Stomach (tissue), 9 donors: ENCODE results near the gene POLR3E. TPM values are rescaled to one million over a fixed set of nuclear protein-coding genes. Genes with fewer than 3 reads are reported as not detected.

Experiments used
- DNase-seq, 2 donors: peaks; one replicate each; pipeline versions ENCODE4 v3.0.0 to v3.0.0-alpha.2; 2013 to 2019
- H3K27ac ChIP-seq, 5 donors: fragments of 200-600 bp in 4 of 5; sonication (generic) in 4 of 5; one replicate each; pipeline ENCODE4 v1.5.1; 2013 to 2019; ENCODE audit warnings: mild to moderate bottlenecking in 1 of 5, moderate library complexity in 1 of 5
- H3K27me3 ChIP-seq, 3 donors: fragments of 200-600 bp; sonication (generic); one replicate each; pipeline ENCODE4 v1.5.1; 2017 to 2019; ENCODE audit warnings: mixed run types in 1 of 3
- H3K36me3 ChIP-seq, 4 donors: fragments of 200-600 bp; sonication (generic); 1 replicate in 3 of 4; 2 replicates in 1 of 4; pipeline ENCODE4 v1.5.1; 2016 to 2019
- H3K4me1 ChIP-seq, 4 donors: fragments of 200-600 bp; sonication (generic); one replicate each; pipeline ENCODE4 v1.5.1; 2016 to 2019
- H3K4me3 ChIP-seq, 4 donors: fragments of 200-600 bp; sonication (generic) in 3 of 4; one replicate each; pipeline ENCODE4 v1.5.1; 2016 to 2019; ENCODE audit warnings: mild to moderate bottlenecking in 1 of 4
- H3K9me3 ChIP-seq, 4 donors: fragments of 200-600 bp; sonication (generic); one replicate each; pipeline ENCODE4 v1.5.1; 2016 to 2019
- CTCF ChIP-seq, 7 experiments: fragments of 450-650 bp in 4 of 7; fragments of 200-600 bp in 3 of 7; sonication (generic) in 3 of 7; IDR thresholded peaks; one replicate each; pipeline ENCODE4 v1.5.1; 2016 to 2019; ENCODE audit warnings: antibody characterized with exemption in 7 of 7, control low read depth in 2 of 7, mild to moderate bottlenecking in 1 of 7
- EP300 ChIP-seq: sonication (generic); formaldehyde crosslinking; IDR thresholded peaks from one replicate; pipeline ENCODE4 v1.6.1; 2017; ENCODE audit warnings: antibody characterized with exemption
- POLR2A ChIP-seq, 4 donors: fragments of 450-650 bp; IDR thresholded peaks; one replicate each; pipeline ENCODE4 v1.6.1; 2016; ENCODE audit warnings: antibody characterized with exemption in 4 of 4, control low read depth in 2 of 4, mild to moderate bottlenecking in 1 of 4, moderate library complexity in 1 of 4
- POLR2AphosphoS5 ChIP-seq, 3 donors: sonication (generic); formaldehyde crosslinking; IDR thresholded peaks; one replicate each; pipeline ENCODE4 v1.6.1; 2016; ENCODE audit warnings: antibody characterized with exemption in 3 of 3
- WGBS, 5 donors: extraction: QIAGEN DNeasy Blood & Tissue Kit in 3 of 5; methylation state at CpG; one replicate each; pipeline versions ENCODE4 v1.1.5 to v1.1.7; 2013 to 2018; 5-methylcytosine and 5-hydroxymethylcytosine counted together
- intact Hi-C: fragments of 100-400 bp; cut with DNase I; formaldehyde crosslinking; loops from one replicate; pipeline ENCODE4 v1.15.1; 2023; ENCODE audit warnings: low total_unique reads
- polyA plus RNA-seq, 3 donors: library from polyadenylated mRNA; stranded (reverse); fragments of 200-250 nt; gene quantifications; one replicate each; pipeline ENCODE4 v1.2.3, GENCODE V29; 2013
- total RNA-seq, 5 donors: library from RNA; depleted of rRNA; stranded (reverse); fragments of >200 nt; gene quantifications; one replicate each; pipeline versions ENCODE4 v1.1.0 to v1.2.3, GENCODE V29; 2014 to 2016
- donor health status: healthy with polysubstance abuse.
- donor health status: Bipolar disorder and iron deficiency.
- donor health status: healthy.

Gene POLR3E
- total and polyA plus RNA-seq, 8 donors, result 13.1 to 99.1 (median 51.9) TPM

- H3K9me3 ChIP-seq, result no peaks in the 10 kb centered on the region
- no peak for DNase-seq
- WGBS, 5 donors, result 23 to 34% (median 29%) methylated on average over 14 of the region's 14 CpGs
- TF ChIP-seq POLR2AphosphoS5 (IDR thresholded peaks at IDR 0.05) (no peak), CTCF (IDR thresholded peaks at IDR 0.05) (no peak), POLR2A (IDR thresholded peaks at IDR 0.05) (no peak), EP300 (no peak)
- intact Hi-C loops, result no loop called here
- H3K4me1 ChIP-seq, result peaks cover 38 to 64% (median 61%) of the 10 kb centered on the region in 4 donors
- no peaks in the 10 kb centered on the region for H3K36me3 ChIP-seq
- peak overlapping the region; percentile 70 to 91 (median 84) for H3K4me3 ChIP-seq
- H3K27ac ChIP-seq, result peak overlapping the region; percentile 91 to 96 (median 93)
- no peaks in the 10 kb centered on the region for H3K27me3 ChIP-seq
These were observed 75.9 kb downstream of the POLR3E start for GRCh38 chr16:22372882-22373661.

GRCh38 chr16:22373662-22374310, 76.6 kb downstream of the POLR3E start:
- Histone ChIP-seq H3K27me3 (no peaks in the 10 kb centered on the region), H3K4me3 (peak overlapping the region; percentile 70 to 91 (median 84)), H3K4me1 (peaks cover 30 to 57% (median 55%) of the 10 kb centered on the region in 4 donors), H3K36me3 (no peaks in the 10 kb centered on the region), H3K27ac (peak overlapping the region; percentile 91 to 96 (median 93)), H3K9me3 (no peaks in the 10 kb centered on the region)
- peak; percentile 62 to 73 for DNase-seq
- TF ChIP-seq POLR2AphosphoS5 (IDR thresholded peaks at IDR 0.05) (peak in 2 of 3 donors; percentile 2 to 21), CTCF (IDR thresholded peaks at IDR 0.05) (no peak)
- intact Hi-C loops, result no loop called here
- 0 to 2% (median 1%) methylated on average over 49 to 51 of the region's 51 CpGs for WGBS, 5 donors

- Histone ChIP-seq H3K27me3 (no peaks in the 10 kb centered on the region), H3K4me3 (peak within 1 kb of the TSS; percentile 70 to 91 (median 84)), H3K4me1 (peaks cover 24 to 50% (median 48%) of the 10 kb centered on the region in 4 donors), H3K27ac (peak within 1 kb of the TSS; percentile 91 to 96 (median 93)), H3K9me3 (no peaks in the 10 kb centered on the region), H3K36me3 (no peaks in the 10 kb centered on the region)
- peak; percentile 99 for DNase-seq
- intact Hi-C loops, result no loop called here
- TF ChIP-seq POLR2AphosphoS5 (IDR thresholded peaks at IDR 0.05) (peak; percentile 78 to 94 (median 93)), POLR2A (IDR thresholded peaks at IDR 0.05) (peak in 2 of 4 donors; percentile 34 to 73), CTCF (IDR thresholded peaks at IDR 0.05) (no peak)
- WGBS, 5 donors, result 0 to 1% (median 1%) methylated on average over 48 to 96 of the region's 96 CpGs
These were observed 77.3 kb downstream of the POLR3E start, which contains the start of gene CDR2 for GRCh38 chr16:22374311-22375116. Gene CDR2 (minus strand): TSS chr16:22374619. CDS start chr16:22374309, 310 bp downstream.
